Brain microvascular endothelial cell (primary cell): ENCODE data around the gene DHH.

Experiments used
- DNase-seq: peaks from one replicate; pipeline ENCODE4 v3.0.0-alpha.2; 2020
- H3K27ac ChIP-seq: fragments of 250-450 bp; sonication (Bioruptor Pico); 2 replicates; pipeline ENCODE4 v1.5.1; 2020; ENCODE audit warnings: mild to moderate bottlenecking, moderate library complexity
- H3K27me3 ChIP-seq: fragments of 250-450 bp; sonication (Bioruptor Pico); replicated peaks from 2 replicates; pipeline ENCODE4 v1.5.1; 2020; ENCODE audit warnings: mild to moderate bottlenecking
- H3K36me3 ChIP-seq: fragments of 250-450 bp; sonication (Bioruptor Pico); replicated peaks from 2 replicates; pipeline ENCODE4 v1.5.1; 2020; ENCODE audit warnings: mild to moderate bottlenecking
- H3K4me3 ChIP-seq: 2 replicates; pipeline ENCODE4 v1.5.1; 2011; ENCODE audit warnings: low read depth, mild to moderate bottlenecking, control low read depth, low read length, moderate library complexity
- in situ Hi-C: cut with HindIII; loops from 2 replicates; pipeline ENCODE4 v1.10.0; 2017; ENCODE audit warnings: low sequenced_read_pairs, low pct_ligation_motif_present
- TF ChIP-seq, protein P1 (sequence below): IDR thresholded peaks from 2 replicates; pipeline ENCODE4 v1.5.1; 2011; ENCODE audit warnings: low read depth, mild to moderate bottlenecking, moderate library complexity, low read length, control low read depth, inconsistent platforms; ENCODE audit errors: missing control alignments

DHH gene

DNA sequence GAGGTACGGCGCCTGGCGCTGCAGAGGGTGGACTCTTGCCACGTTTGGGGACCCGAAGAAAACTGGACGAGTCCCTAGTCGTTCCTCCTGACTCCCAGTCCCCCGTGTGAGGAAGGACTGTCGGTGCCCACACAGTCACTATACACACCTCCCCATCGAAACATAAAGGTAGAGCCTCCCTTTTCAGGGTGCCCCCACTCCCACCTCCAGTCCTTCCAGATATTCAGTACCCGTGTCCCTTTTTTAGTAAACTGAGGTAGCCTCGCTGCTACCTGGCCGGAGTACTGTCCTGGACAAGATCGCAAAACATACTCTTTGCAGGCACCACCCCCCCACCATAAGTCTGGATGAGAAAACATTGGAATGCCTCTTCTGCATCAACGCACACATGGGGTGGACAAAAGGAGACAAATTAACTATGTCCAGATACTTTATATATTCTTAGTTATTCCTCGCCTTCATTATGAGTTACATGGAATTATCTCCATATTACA, 33.4 kb downstream of the DHH start:
- Histone ChIP-seq H3K27me3 (no peaks in the 10 kb centered on the region), H3K4me3 (peak overlapping the region; percentile 86), H3K36me3 (no peaks in the 10 kb centered on the region), H3K27ac (peak overlapping the region; percentile 98)
- TF ChIP-seq, protein P1, sequence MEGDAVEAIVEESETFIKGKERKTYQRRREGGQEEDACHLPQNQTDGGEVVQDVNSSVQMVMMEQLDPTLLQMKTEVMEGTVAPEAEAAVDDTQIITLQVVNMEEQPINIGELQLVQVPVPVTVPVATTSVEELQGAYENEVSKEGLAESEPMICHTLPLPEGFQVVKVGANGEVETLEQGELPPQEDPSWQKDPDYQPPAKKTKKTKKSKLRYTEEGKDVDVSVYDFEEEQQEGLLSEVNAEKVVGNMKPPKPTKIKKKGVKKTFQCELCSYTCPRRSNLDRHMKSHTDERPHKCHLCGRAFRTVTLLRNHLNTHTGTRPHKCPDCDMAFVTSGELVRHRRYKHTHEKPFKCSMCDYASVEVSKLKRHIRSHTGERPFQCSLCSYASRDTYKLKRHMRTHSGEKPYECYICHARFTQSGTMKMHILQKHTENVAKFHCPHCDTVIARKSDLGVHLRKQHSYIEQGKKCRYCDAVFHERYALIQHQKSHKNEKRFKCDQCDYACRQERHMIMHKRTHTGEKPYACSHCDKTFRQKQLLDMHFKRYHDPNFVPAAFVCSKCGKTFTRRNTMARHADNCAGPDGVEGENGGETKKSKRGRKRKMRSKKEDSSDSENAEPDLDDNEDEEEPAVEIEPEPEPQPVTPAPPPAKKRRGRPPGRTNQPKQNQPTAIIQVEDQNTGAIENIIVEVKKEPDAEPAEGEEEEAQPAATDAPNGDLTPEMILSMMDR: no peak
- in situ Hi-C loops: no loop called here
- no peak for DNase-seq

DNA sequence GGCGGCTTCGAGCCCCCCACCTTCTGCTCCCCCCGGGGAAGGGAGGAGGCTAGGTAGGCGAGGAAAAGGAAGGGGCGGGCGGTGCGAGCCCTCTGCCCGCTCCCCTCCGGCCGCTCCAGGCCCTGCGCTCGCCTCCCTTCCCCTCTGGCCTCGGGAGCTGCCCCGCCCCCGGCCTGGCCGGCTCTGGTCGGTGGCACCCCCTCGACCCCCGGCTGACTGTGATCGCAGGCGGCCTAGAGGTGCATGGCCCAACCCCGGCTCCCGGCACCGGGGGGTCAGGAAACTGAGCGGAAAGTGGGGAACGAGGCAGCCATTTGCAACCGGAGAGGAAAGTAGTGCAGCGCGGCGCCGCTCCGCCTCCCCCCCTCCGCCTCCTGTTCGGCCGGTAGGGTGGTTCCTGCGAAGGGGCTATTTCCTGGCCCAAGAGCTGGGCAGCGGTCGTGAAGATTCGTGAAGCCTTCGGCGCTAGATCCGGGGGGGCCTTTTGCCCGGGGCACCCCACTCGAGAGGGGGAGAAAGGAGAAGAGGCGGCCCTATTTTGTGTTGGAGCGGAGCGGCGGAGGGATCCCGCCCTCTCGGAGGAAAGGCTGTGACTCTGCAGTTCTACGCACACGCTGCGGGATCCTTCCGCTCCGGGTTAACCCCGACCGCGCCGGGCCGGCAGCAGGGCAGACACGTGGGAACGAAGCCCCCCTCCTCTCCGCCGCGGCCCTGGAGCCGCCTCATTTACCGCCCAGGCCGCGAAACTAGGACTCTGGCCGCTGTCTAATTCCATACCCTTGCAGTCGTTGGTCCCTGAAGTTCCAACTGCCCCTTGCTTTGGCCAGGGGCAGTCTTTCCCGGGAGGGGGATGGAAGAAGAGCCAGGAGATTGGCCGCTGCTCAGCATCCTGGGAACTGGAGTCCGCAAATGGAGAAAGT, 34.1 kb downstream of the DHH start, which contains the start of gene KMT2D:
Gene KMT2D, minus strand, starts transcription at position 558 of the 920 bp plus-strand sequence. CDS start 5,470 bp downstream, outside the sequence.
- Histone ChIP-seq H3K27ac (peak within 1 kb of the TSS; percentile 98), H3K36me3 (peaks cover 4% of the 10 kb centered on the region), H3K4me3 (peak within 1 kb of the TSS; percentile 86), H3K27me3 (no peaks in the 10 kb centered on the region)
- in situ Hi-C loops: no loop called here
- TF ChIP-seq, protein P1: peak; percentile 56
- peak; percentile 88 for DNase-seq

- in situ Hi-C loops: no loop called here
- Histone ChIP-seq H3K36me3 (peaks cover 8% of the 10 kb centered on the region), H3K27ac (peak overlapping the region; percentile 98), H3K27me3 (no peaks in the 10 kb centered on the region), H3K4me3 (peak overlapping the region; percentile 86)
- TF ChIP-seq, protein P1: no peak
- DNase-seq: peak; percentile 11
Measured at GRCh38 chr12:49059299-49060171, 35.1 kb downstream of the DHH start.

DNA sequence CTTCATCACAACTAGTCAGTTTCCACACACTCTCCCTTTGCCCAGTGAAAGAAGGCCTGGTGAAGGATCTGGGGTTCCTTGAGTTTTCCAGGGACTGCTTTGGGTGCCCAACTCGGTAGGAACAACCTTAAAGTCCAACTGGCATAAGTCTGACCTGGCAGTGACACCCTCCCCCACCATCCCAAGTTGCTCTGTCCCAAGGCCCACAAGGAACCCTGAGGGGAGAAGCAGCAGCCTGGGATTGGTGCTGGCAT, 35.6 kb downstream of the DHH start:
- Histone ChIP-seq H3K27ac (no peak overlapping the region), H3K4me3 (peak overlapping the region; percentile 86), H3K36me3 (peaks cover 12% of the 10 kb centered on the region), H3K27me3 (no peaks in the 10 kb centered on the region)
- TF ChIP-seq, protein P1: no peak
- no peak for DNase-seq
- in situ Hi-C loops: no loop called here

DNA sequence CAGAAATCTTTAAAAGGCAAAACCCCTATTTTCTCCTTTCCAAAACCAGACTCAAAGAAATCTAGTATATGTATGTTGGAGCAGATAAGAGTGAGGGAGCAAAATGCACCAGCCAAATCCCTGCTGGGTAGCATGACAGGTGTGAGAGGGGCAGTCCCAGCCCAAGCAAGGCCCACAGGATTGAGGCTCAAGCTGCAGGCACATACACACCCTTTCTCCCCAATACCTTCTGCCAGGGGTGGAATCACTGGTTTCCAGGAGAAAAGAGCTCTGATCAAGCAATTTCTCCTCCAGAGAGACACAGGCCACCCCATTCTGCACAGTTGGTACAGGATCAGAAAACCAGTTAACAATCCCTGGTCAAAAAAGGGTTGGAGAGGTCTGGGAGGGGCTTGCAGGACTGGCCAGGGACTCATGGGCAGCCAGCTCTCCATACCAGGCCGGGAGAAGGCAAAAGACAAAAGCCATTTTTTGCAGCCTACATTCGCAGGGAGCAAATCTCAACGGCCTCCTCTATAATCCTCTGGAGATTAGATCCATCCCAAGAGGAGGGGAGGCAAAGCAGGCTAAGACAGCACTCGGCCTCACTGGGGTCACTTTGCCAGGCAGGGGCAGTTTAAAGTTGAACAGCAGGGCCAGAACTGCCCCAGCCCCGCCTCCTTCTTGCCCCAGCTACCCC, 36.1 kb downstream of the DHH start:
- in situ Hi-C loops: no loop called here
- TF ChIP-seq, protein P1: no peak
- no peaks in the 10 kb centered on the region for H3K27me3 ChIP-seq
- H3K36me3 ChIP-seq: peaks cover 17% of the 10 kb centered on the region
- no peak overlapping the region for H3K27ac ChIP-seq
- H3K4me3 ChIP-seq: peak overlapping the region; percentile 86
- no peak for DNase-seq
